T-helper 17 cell (primary cell): ENCODE measurements around the gene MAPK1IP1L. TPM values are rescaled to one million over a fixed set of nuclear protein-coding genes. Genes with fewer than 3 reads are reported as not detected.
"Not testable (repeated sequence)": the region's sequence is repeated elsewhere in the genome, so short reads cannot be mapped to it uniquely, and the experiment has no call there.

Source experiments
- ATAC-seq: fragments of 150-1000 bp; cut with Tn5 transposase; 2 replicates; pipeline ENCODE4 v1.10.0; 2021; ENCODE audit warnings: mild to moderate bottlenecking, moderate library complexity
- DNase-seq, 3 donors: peaks; one replicate each; pipeline versions ENCODE4 v3.0.0 to v3.0.0-alpha.2; 2020 to 2021
- H3K9me3 ChIP-seq: one replicate; pipeline ENCODE4 v1.7.0; 2013; ENCODE audit warnings: low read length, mild to moderate bottlenecking; ENCODE audit not compliant: control insufficient read depth, poor library complexity, severe bottlenecking
- H3K27ac Mint-ChIP-seq: one replicate; pipeline ENCODE4 v1.8.0; 2022; ENCODE audit warnings: mild to moderate bottlenecking, moderate library complexity, mixed read lengths
- H3K27me3 Mint-ChIP-seq: one replicate; pipeline ENCODE4 v1.8.0; 2022; ENCODE audit warnings: mixed read lengths
- H3K36me3 Mint-ChIP-seq: one replicate; pipeline ENCODE4 v1.8.0; 2022; ENCODE audit warnings: low read depth, mixed read lengths
- H3K4me1 Mint-ChIP-seq: one replicate; pipeline ENCODE4 v1.8.0; 2022; ENCODE audit warnings: mild to moderate bottlenecking, mixed read lengths
- H3K4me3 Mint-ChIP-seq: one replicate; pipeline ENCODE4 v1.8.0; 2022; ENCODE audit warnings: mild to moderate bottlenecking, moderate library complexity, mixed read lengths
- total RNA-seq, 4 donors: library from RNA in 2 of 4; stranded (reverse) in 2 of 4; gene quantifications; one replicate each; pipeline ENCODE4 v1.2.3 and lab custom pipeline; 2022 to 2026

The MAPK1IP1L gene
- 100 to 1,000 TPM; 154 to 176 TPM for total RNA-seq
- total RNA-seq (lab: John Stamatoyannopoulos, UW): 64.5 to 98.3 reads per million in 2 donors

DNA sequence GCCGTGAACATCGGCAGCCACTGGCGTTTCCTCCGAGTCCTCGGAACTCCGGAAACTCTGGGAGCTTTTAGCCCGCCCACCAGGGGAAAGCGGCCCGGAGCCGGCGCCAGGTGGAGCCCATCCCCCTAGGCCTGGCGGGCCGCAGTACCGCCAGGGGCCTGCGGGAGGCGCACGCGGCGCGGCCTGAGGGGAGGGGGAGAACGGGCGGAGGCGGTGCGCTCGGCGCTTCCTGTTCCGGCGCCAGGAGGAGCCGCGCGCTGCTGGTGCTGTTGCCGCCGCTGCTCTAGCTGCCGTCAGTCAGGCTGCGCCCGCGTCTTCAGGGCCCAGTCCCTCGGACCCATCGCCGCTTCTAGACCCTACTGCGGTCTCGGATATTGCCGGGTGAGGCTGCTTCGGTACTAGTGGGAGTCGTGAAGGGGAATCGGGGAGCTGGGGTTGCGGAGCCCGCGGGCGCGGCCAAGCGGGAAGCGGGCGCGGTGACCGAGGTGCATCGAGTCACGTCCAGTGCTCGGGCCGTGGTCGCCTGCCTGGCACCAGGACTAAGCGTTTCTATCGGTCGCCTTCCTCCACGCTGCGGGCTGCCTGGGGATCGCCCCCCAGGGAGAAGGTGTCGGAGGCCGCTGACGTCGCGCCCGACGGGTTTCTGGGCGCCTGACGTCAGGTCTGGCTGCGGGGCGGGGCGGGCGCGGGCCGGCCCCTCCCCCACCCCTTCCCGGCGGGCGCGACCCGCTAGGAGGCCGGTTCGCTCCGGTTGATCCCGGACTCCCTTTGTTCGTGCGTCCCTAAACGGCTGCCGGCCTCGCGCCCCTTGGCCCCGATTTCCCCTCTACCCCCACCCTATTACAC is at the start of gene MAPK1IP1L:
MAPK1IP1L (plus strand) TSS at position 225 of the 846 bp plus-strand sequence. CDS start 10,037 bp downstream, outside the sequence.
- DNase-seq (peak; percentile 90 to 97 (median 92)), ATAC-seq (peak; percentile 94)
- peaks cover 4% of the 10 kb centered on the region for H3K36me3 Mint-ChIP-seq
- H3K4me3 Mint-ChIP-seq: peak within 1 kb of the TSS; percentile 90
- peaks cover 29% of the 10 kb centered on the region for H3K4me1 Mint-ChIP-seq
- no peaks in the 10 kb centered on the region for H3K27me3 Mint-ChIP-seq
- no peaks in the 10 kb centered on the region for H3K9me3 ChIP-seq
- peak within 1 kb of the TSS; percentile 93 for H3K27ac Mint-ChIP-seq

- Mint-ChIP-seq H3K4me3 (no peak overlapping the region), H3K4me1 (no peaks in the 10 kb centered on the region), H3K27ac (peak overlapping the region; percentile 16), H3K36me3 (peaks cover 3% of the 10 kb centered on the region), H3K27me3 (no peaks in the 10 kb centered on the region)
- no peak for DNase-seq
- no peak for ATAC-seq
- no peaks in the 10 kb centered on the region for H3K9me3 ChIP-seq
These were observed 46.4 kb upstream of the MAPK1IP1L start for GRCh38 chr14:55005071-55005470.

GRCh38 chr14:55015006-55015405 is 36.4 kb upstream of the MAPK1IP1L start:
- Mint-ChIP-seq H3K4me1 (peaks cover 3% of the 10 kb centered on the region), H3K4me3 (no peak overlapping the region), H3K36me3 (no peaks in the 10 kb centered on the region), H3K27me3 (no peaks in the 10 kb centered on the region), H3K27ac (no peak overlapping the region)
- H3K9me3 ChIP-seq: no peaks in the 10 kb centered on the region
- no peak for ATAC-seq
- DNase-seq: no peak

- Mint-ChIP-seq H3K36me3 (no peaks in the 10 kb centered on the region), H3K4me1 (peaks cover 9% of the 10 kb centered on the region), H3K4me3 (no peak overlapping the region), H3K27ac (peak overlapping the region; percentile 67), H3K27me3 (no peaks in the 10 kb centered on the region)
- DNase-seq (no peak), ATAC-seq (no peak)
- no peaks in the 10 kb centered on the region for H3K9me3 ChIP-seq
These were observed 31.4 kb upstream of the MAPK1IP1L start for GRCh38 chr14:55019968-55020554.

DNA sequence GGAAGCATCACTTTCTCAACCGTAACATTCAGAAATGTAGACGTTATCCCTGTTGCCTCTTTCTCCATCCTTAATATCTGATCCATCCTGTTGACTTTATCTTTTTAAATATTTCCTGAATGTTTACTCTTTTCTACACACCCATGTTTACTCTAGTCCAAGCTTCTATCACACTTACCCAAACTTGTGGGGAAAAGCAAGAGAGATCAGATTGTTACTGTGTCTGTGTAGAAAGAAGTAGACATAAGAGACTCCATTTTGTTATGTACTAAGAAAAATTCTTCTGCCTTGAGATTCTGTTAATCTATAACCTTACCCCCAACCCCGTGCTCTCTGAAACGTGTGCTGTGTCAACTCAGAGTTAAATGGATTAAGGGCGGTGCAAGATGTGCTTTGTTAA is 27.1 kb upstream of the MAPK1IP1L start:
- H3K4me1 Mint-ChIP-seq: peaks cover 29% of the 10 kb centered on the region
- DNase-seq, H3K27me3 Mint-ChIP-seq, H3K36me3 Mint-ChIP-seq, H3K27ac Mint-ChIP-seq, H3K4me3 Mint-ChIP-seq, H3K9me3 ChIP-seq, ATAC-seq: not testable (repeated sequence)

GRCh38 chr14:55025948-55026347 is 25.5 kb upstream of the MAPK1IP1L start:
- ATAC-seq (no peak), DNase-seq (no peak)
- peaks cover 27% of the 10 kb centered on the region for H3K4me1 Mint-ChIP-seq
- no peaks in the 10 kb centered on the region for H3K9me3 ChIP-seq
- no peaks in the 10 kb centered on the region for H3K27me3 Mint-ChIP-seq
- peak overlapping the region; percentile 90 for H3K27ac Mint-ChIP-seq
- H3K36me3 Mint-ChIP-seq: peaks cover 2% of the 10 kb centered on the region
- H3K4me3 Mint-ChIP-seq: peak overlapping the region; percentile 91

- peaks cover 31% of the 10 kb centered on the region for H3K4me1 Mint-ChIP-seq
- H3K27me3 Mint-ChIP-seq: no peaks in the 10 kb centered on the region
- H3K9me3 ChIP-seq: no peaks in the 10 kb centered on the region
- H3K36me3 Mint-ChIP-seq: peaks cover 2% of the 10 kb centered on the region
- H3K4me3 Mint-ChIP-seq: peak overlapping the region; percentile 91
- DNase-seq (no peak), ATAC-seq (no peak)
- H3K27ac Mint-ChIP-seq: peak overlapping the region; percentile 90
These were observed 25.0 kb upstream of the MAPK1IP1L start for GRCh38 chr14:55026441-55026792.

- no peaks in the 10 kb centered on the region for H3K27me3 Mint-ChIP-seq
- H3K36me3 Mint-ChIP-seq: peaks cover 2% of the 10 kb centered on the region
- ATAC-seq (peak; percentile 93), DNase-seq (peak; percentile 95 to 98 (median 96))
- H3K4me1 Mint-ChIP-seq: peaks cover 32% of the 10 kb centered on the region
- H3K4me3 Mint-ChIP-seq: peak within 1 kb of the TSS; percentile 91
- peak within 1 kb of the TSS; percentile 90 for H3K27ac Mint-ChIP-seq
- H3K9me3 ChIP-seq: no peaks in the 10 kb centered on the region
These were observed 24.5 kb upstream of the MAPK1IP1L start, which contains the start of the genes SOCS4 and WDHD1 for GRCh38 chr14:55026793-55027561. Gene SOCS4, plus strand, starts transcription at chr14:55027236. Its CDS starts 15,806 bp downstream, at chr14:55043042. Gene WDHD1, minus strand, starts transcription at chr14:55027099. Its CDS starts 312 bp downstream, at chr14:55026787.

GRCh38 chr14:55028066-55028465 is 23.4 kb upstream of the MAPK1IP1L start:
- DNase-seq (no peak), ATAC-seq (no peak)
- Mint-ChIP-seq H3K27ac (peak overlapping the region; percentile 90), H3K27me3 (no peaks in the 10 kb centered on the region), H3K4me1 (peaks cover 32% of the 10 kb centered on the region), H3K36me3 (peaks cover 2% of the 10 kb centered on the region), H3K4me3 (peak overlapping the region; percentile 91)
- H3K9me3 ChIP-seq: no peaks in the 10 kb centered on the region

GRCh38 chr14:55028476-55028875 is 23.0 kb upstream of the MAPK1IP1L start:
- H3K27ac Mint-ChIP-seq: peak overlapping the region; percentile 90
- no peaks in the 10 kb centered on the region for H3K27me3 Mint-ChIP-seq
- H3K4me1 Mint-ChIP-seq: peaks cover 32% of the 10 kb centered on the region
- no peaks in the 10 kb centered on the region for H3K9me3 ChIP-seq
- peaks cover 2% of the 10 kb centered on the region for H3K36me3 Mint-ChIP-seq
- H3K4me3 Mint-ChIP-seq: peak overlapping the region; percentile 91
- DNase-seq: no peak
- ATAC-seq: no peak

DNA sequence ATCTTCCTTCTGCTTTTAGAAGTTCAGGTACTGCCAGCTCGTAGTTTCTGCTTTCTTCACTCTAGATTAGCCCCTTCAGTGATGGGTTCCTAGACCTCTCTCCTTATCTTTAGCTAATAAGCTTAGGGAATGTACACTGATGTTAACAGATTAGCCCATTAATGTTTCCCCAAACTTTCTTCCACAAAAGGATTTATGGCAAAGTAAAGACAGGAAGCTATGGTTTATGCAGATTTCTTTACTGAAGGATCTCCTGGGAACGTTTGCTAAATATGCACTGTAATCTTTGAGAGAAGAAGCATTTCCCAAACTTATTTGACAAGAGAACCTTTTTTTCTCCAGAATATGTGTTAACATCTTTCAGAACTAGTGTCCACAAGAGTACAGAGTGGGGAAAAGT is 20.3 kb upstream of the MAPK1IP1L start:
- H3K36me3 Mint-ChIP-seq: no peaks in the 10 kb centered on the region
- no peaks in the 10 kb centered on the region for H3K27me3 Mint-ChIP-seq
- H3K4me1 Mint-ChIP-seq: peaks cover 22% of the 10 kb centered on the region
- H3K4me3 Mint-ChIP-seq: no peak overlapping the region
- DNase-seq (no peak), ATAC-seq (no peak)
- H3K27ac Mint-ChIP-seq: peak overlapping the region; percentile 54
- no peaks in the 10 kb centered on the region for H3K9me3 ChIP-seq

- H3K4me3 Mint-ChIP-seq, DNase-seq, ATAC-seq, H3K4me1 Mint-ChIP-seq, H3K27me3 Mint-ChIP-seq, H3K9me3 ChIP-seq, H3K36me3 Mint-ChIP-seq: not testable (repeated sequence)
- H3K27ac Mint-ChIP-seq: peak overlapping the region; percentile 82
These were observed 13.5 kb upstream of the MAPK1IP1L start for GRCh38 chr14:55037995-55038394.

- DNase-seq (no peak), ATAC-seq (no peak)
- Mint-ChIP-seq H3K36me3 (peaks cover 9% of the 10 kb centered on the region), H3K27me3 (no peaks in the 10 kb centered on the region), H3K4me3 (no peak overlapping the region), H3K4me1 (peaks cover 6% of the 10 kb centered on the region), H3K27ac (peak overlapping the region; percentile 49)
- no peaks in the 10 kb centered on the region for H3K9me3 ChIP-seq
These were observed 12.7 kb upstream of the MAPK1IP1L start for GRCh38 chr14:55038708-55039107.
